ENCODE measurements around the gene QRICH1.

The QRICH1 gene

GRCh38 chr3:49006408-49007067 lies 87.3 kb downstream of the QRICH1 start:
- peak; percentile 63 for DNase-seq (ENCODE audit: low read depth)
- TF ChIP-seq CTCF (IDR thresholded peaks at IDR 0.05; ENCODE audit: low read length, missing control alignments), result no peak
- peak overlapping the region; percentile 89 for H3K4me3 ChIP-seq (replicated peaks; ENCODE audit: low read depth, low read length)

- H3K4me3 ChIP-seq (replicated peaks; ENCODE audit: low read depth, low read length), result peak overlapping the region; percentile 89
- DNase-seq (ENCODE audit: low read depth), result no peak
- no peak for TF ChIP-seq CTCF (IDR thresholded peaks at IDR 0.05; ENCODE audit: low read length, missing control alignments)
These were observed 87.9 kb downstream of the QRICH1 start for GRCh38 chr3:49005998-49006397.

- TF ChIP-seq CTCF (IDR thresholded peaks at IDR 0.05; ENCODE audit: low read length, missing control alignments), result no peak
- DNase-seq (ENCODE audit: low read depth), result no peak
- no peak overlapping the region for H3K4me3 ChIP-seq (replicated peaks; ENCODE audit: low read depth, low read length)
These were observed 88.6 kb downstream of the QRICH1 start for GRCh38 chr3:49005303-49005680.

- H3K4me3 ChIP-seq (replicated peaks; ENCODE audit: low read depth, low read length), result no peak overlapping the region
- no peak for DNase-seq (ENCODE audit: low read depth)
- TF ChIP-seq CTCF (IDR thresholded peaks at IDR 0.05; ENCODE audit: low read length, missing control alignments), result no peak
These were observed 89.2 kb downstream of the QRICH1 start for GRCh38 chr3:49004352-49005302.

GRCh38 chr3:49001155-49001554 lies 92.7 kb downstream of the QRICH1 start:
- no peak for TF ChIP-seq CTCF (IDR thresholded peaks at IDR 0.05; ENCODE audit: low read length, missing control alignments)
- no peak overlapping the region for H3K4me3 ChIP-seq (replicated peaks; ENCODE audit: low read depth, low read length)
- DNase-seq (ENCODE audit: low read depth), result no peak

- no peak overlapping the region for H3K4me3 ChIP-seq (replicated peaks; ENCODE audit: low read depth, low read length)
- no peak for TF ChIP-seq CTCF (IDR thresholded peaks at IDR 0.05; ENCODE audit: low read length, missing control alignments)
- DNase-seq (ENCODE audit: low read depth), result no peak
These were observed 94.6 kb downstream of the QRICH1 start for GRCh38 chr3:48999085-48999858.
